ENCODE measurements around the gene A2M. TPM values are rescaled to one million over a fixed set of nuclear protein-coding genes. Genes with fewer than 3 reads are reported as not detected.

The A2M gene
- total and polyA plus RNA-seq, 2 of the 13 experiments (the other 11 are each of a cell fraction or from before 2014, with no cell fraction given): 2,807 to 6,551 TPM

GRCh38 chr12:9066755-9067423 is 48.8 kb downstream of the A2M start (continued):
- TF ChIP-seq ZNF597 (CRISPR knock-in tag; IDR thresholded peaks at IDR 0.05) (no peak), TBX3 (IDR thresholded peaks at IDR 0.05; ENCODE audit: borderline replicate concordance) (no peak), CENPBD1 (CRISPR knock-in tag; IDR thresholded peaks at IDR 0.05; ENCODE audit: borderline replicate concordance, low read depth) (no peak), ZNF687 (CRISPR knock-in tag; IDR thresholded peaks at IDR 0.05) (no peak), HINFP (CRISPR knock-in tag; IDR thresholded peaks at IDR 0.05; ENCODE audit: low read depth) (no peak), ZSCAN25 (CRISPR knock-in tag; IDR thresholded peaks at IDR 0.05) (no peak), ZNF263 (CRISPR knock-in tag; IDR thresholded peaks at IDR 0.05) (no peak), KAT2B (IDR thresholded peaks at IDR 0.05; ENCODE audit: borderline replicate concordance, low read depth, low read length) (no peak), NPAS2 (CRISPR knock-in tag; IDR thresholded peaks at IDR 0.05; ENCODE audit: borderline replicate concordance) (no peak), THAP11 (CRISPR knock-in tag; IDR thresholded peaks at IDR 0.05) (0 out of 2 replicates have a peak, but pooled peaks have one; percentile 6), ZNF468 (CRISPR knock-in tag; IDR thresholded peaks at IDR 0.05) (no peak), SNAPC4 (CRISPR knock-in tag; IDR thresholded peaks at IDR 0.05) (no peak), ZNF335 (CRISPR knock-in tag; IDR thresholded peaks at IDR 0.05) (no peak), ZNF788 (CRISPR knock-in tag; IDR thresholded peaks at IDR 0.05; ENCODE audit: borderline replicate concordance) (no peak), SNRNP70 (IDR thresholded peaks at IDR 0.05; ENCODE audit: low read depth, low read length) (no peak), SP5 (CRISPR knock-in tag; IDR thresholded peaks at IDR 0.05; ENCODE audit: borderline replicate concordance, low read depth) (no peak)

Data from HepG2 (cell line).